IgD-negative memory B cell (primary cell): ENCODE results near the gene TMEM164. TPM values are rescaled to one million over a fixed set of nuclear protein-coding genes. Genes with fewer than 3 reads are reported as not detected.

Experiments
- H3K27ac Mint-ChIP-seq, 3 donors: one replicate each; pipeline ENCODE4 v1.8.0; 2020 to 2022; ENCODE audit warnings: mild to moderate bottlenecking in 3 of 3, mixed read lengths in 3 of 3, moderate library complexity in 1 of 3
- H3K27me3 Mint-ChIP-seq: one replicate; pipeline ENCODE4 v1.8.0; 2021; ENCODE audit warnings: mixed read lengths
- H3K36me3 Mint-ChIP-seq: one replicate; pipeline ENCODE4 v1.8.0; 2020; ENCODE audit warnings: mild to moderate bottlenecking, mixed read lengths
- H3K4me1 Mint-ChIP-seq, 3 donors: one replicate each; pipeline ENCODE4 v1.8.0; 2020 to 2022; ENCODE audit warnings: mixed read lengths in 3 of 3, mild to moderate bottlenecking in 1 of 3
- H3K4me3 Mint-ChIP-seq, 4 donors: one replicate each; pipeline ENCODE4 v1.8.0; 2020 to 2022; ENCODE audit warnings: mild to moderate bottlenecking in 4 of 4, mixed read lengths in 4 of 4, moderate library complexity in 3 of 4
- H3K9me3 Mint-ChIP-seq, 3 donors: one replicate each; pipeline ENCODE4 v1.8.0; 2020 to 2021; ENCODE audit warnings: mixed read lengths in 3 of 3, mild to moderate bottlenecking in 1 of 3
- polyA plus RNA-seq: library from polyadenylated mRNA; unstranded; fragments of 300-500 nt; fragmentation: Illumina TruSeq; gene quantifications from one replicate; pipeline ENCODE4 v1.2.3, GENCODE V29; 2021

The TMEM164 gene
- polyA plus RNA-seq, 1 donor from 2014 or later, result 1.4 TPM

GRCh38 chrX:110182362-110182761, 179.4 kb downstream of the TMEM164 start:
- Mint-ChIP-seq H3K36me3 (no peaks in the 10 kb centered on the region), H3K27me3 (no peaks in the 10 kb centered on the region), H3K9me3 (peaks cover 0 to 7% (median 2%) of the 10 kb centered on the region in 3 donors), H3K4me3 (no peak overlapping the region), H3K27ac (no peak overlapping the region), H3K4me1 (no peaks in the 10 kb centered on the region)

- Mint-ChIP-seq H3K4me3 (no peak overlapping the region), H3K27ac (no peak overlapping the region), H3K4me1 (no peaks in the 10 kb centered on the region), H3K27me3 (no peaks in the 10 kb centered on the region), H3K36me3 (no peaks in the 10 kb centered on the region), H3K9me3 (peaks cover 0 to 7% (median 2%) of the 10 kb centered on the region in 3 donors)
Measured at GRCh38 chrX:110182865-110183264, 180.0 kb downstream of the TMEM164 start.

GRCh38 chrX:110183314-110183713, 180.4 kb downstream of the TMEM164 start:
- Mint-ChIP-seq H3K4me3 (no peak overlapping the region), H3K9me3 (peaks cover 0 to 7% (median 2%) of the 10 kb centered on the region in 3 donors), H3K27ac (no peak overlapping the region), H3K27me3 (no peaks in the 10 kb centered on the region), H3K36me3 (no peaks in the 10 kb centered on the region), H3K4me1 (peaks cover 0 to 3% (median 0%) of the 10 kb centered on the region in 3 donors)

- peak overlapping the region in 1 of 3 donors; percentile 25 for H3K27ac Mint-ChIP-seq
- no peaks in the 10 kb centered on the region for H3K27me3 Mint-ChIP-seq
- no peaks in the 10 kb centered on the region for H3K36me3 Mint-ChIP-seq
- no peak overlapping the region for H3K4me3 Mint-ChIP-seq
- peaks cover 0 to 7% (median 2%) of the 10 kb centered on the region in 3 donors for H3K9me3 Mint-ChIP-seq
- peaks cover 0 to 8% (median 3%) of the 10 kb centered on the region in 3 donors for H3K4me1 Mint-ChIP-seq
Measured at GRCh38 chrX:110188701-110189558, 186.0 kb downstream of the TMEM164 start.

- peaks cover 1% of the 10 kb centered on the region for H3K36me3 Mint-ChIP-seq
- no peaks in the 10 kb centered on the region for H3K9me3 Mint-ChIP-seq
- H3K4me3 Mint-ChIP-seq, result no peak overlapping the region
- no peaks in the 10 kb centered on the region for H3K27me3 Mint-ChIP-seq
- peaks cover 0 to 8% (median 3%) of the 10 kb centered on the region in 3 donors for H3K4me1 Mint-ChIP-seq
- no peak overlapping the region for H3K27ac Mint-ChIP-seq
Measured at GRCh38 chrX:110192516-110192915, 189.6 kb downstream of the TMEM164 start.

GRCh38 chrX:110194977-110195376, 192.1 kb downstream of the TMEM164 start:
- Mint-ChIP-seq H3K27me3 (no peaks in the 10 kb centered on the region), H3K9me3 (no peaks in the 10 kb centered on the region), H3K4me1 (no peaks in the 10 kb centered on the region), H3K4me3 (no peak overlapping the region), H3K36me3 (peaks cover 1% of the 10 kb centered on the region), H3K27ac (no peak overlapping the region)

GRCh38 chrX:110201799-110202198, 198.9 kb downstream of the TMEM164 start:
- H3K27me3 Mint-ChIP-seq, result no peaks in the 10 kb centered on the region
- H3K4me1 Mint-ChIP-seq, result peaks cover 0 to 2% (median 0%) of the 10 kb centered on the region in 3 donors
- H3K4me3 Mint-ChIP-seq, result no peak overlapping the region
- H3K27ac Mint-ChIP-seq, result no peak overlapping the region
- H3K36me3 Mint-ChIP-seq, result peaks cover 2% of the 10 kb centered on the region
- no peaks in the 10 kb centered on the region for H3K9me3 Mint-ChIP-seq

GRCh38 chrX:110204986-110205385, 202.1 kb downstream of the TMEM164 start:
- Mint-ChIP-seq H3K4me1 (peaks cover 0 to 2% (median 0%) of the 10 kb centered on the region in 3 donors), H3K4me3 (no peak overlapping the region), H3K36me3 (peaks cover 2% of the 10 kb centered on the region), H3K27ac (no peak overlapping the region), H3K9me3 (no peaks in the 10 kb centered on the region), H3K27me3 (no peaks in the 10 kb centered on the region)

- Mint-ChIP-seq H3K27me3 (no peaks in the 10 kb centered on the region), H3K4me1 (peaks cover 0 to 4% (median 0%) of the 10 kb centered on the region in 3 donors), H3K36me3 (peaks cover 4% of the 10 kb centered on the region), H3K27ac (no peak overlapping the region), H3K9me3 (no peaks in the 10 kb centered on the region), H3K4me3 (no peak overlapping the region)
Measured at GRCh38 chrX:110208092-110208491, 205.2 kb downstream of the TMEM164 start.

- Mint-ChIP-seq H3K4me1 (peaks cover 0 to 2% (median 0%) of the 10 kb centered on the region in 3 donors), H3K27me3 (no peaks in the 10 kb centered on the region), H3K4me3 (no peak overlapping the region), H3K9me3 (no peaks in the 10 kb centered on the region), H3K36me3 (peaks cover 5% of the 10 kb centered on the region), H3K27ac (no peak overlapping the region)
Measured at GRCh38 chrX:110210417-110211139, 207.7 kb downstream of the TMEM164 start.

GRCh38 chrX:110211340-110211739, 208.4 kb downstream of the TMEM164 start:
- H3K36me3 Mint-ChIP-seq, result peaks cover 5% of the 10 kb centered on the region
- H3K4me1 Mint-ChIP-seq, result peaks cover 0 to 2% (median 0%) of the 10 kb centered on the region in 3 donors
- no peaks in the 10 kb centered on the region for H3K9me3 Mint-ChIP-seq
- H3K27me3 Mint-ChIP-seq, result no peaks in the 10 kb centered on the region
- H3K4me3 Mint-ChIP-seq, result no peak overlapping the region
- no peak overlapping the region for H3K27ac Mint-ChIP-seq

- Mint-ChIP-seq H3K4me1 (peaks cover 0 to 2% (median 2%) of the 10 kb centered on the region in 3 donors), H3K36me3 (peaks cover 5% of the 10 kb centered on the region), H3K4me3 (no peak overlapping the region), H3K27me3 (no peaks in the 10 kb centered on the region), H3K9me3 (no peaks in the 10 kb centered on the region), H3K27ac (no peak overlapping the region)
Measured at GRCh38 chrX:110212299-110212698, 209.4 kb downstream of the TMEM164 start.

- Mint-ChIP-seq H3K27me3 (no peaks in the 10 kb centered on the region), H3K36me3 (peaks cover 5% of the 10 kb centered on the region), H3K4me1 (peaks cover 0 to 7% (median 6%) of the 10 kb centered on the region in 3 donors), H3K4me3 (no peak overlapping the region), H3K9me3 (no peaks in the 10 kb centered on the region), H3K27ac (no peak overlapping the region)
Measured at GRCh38 chrX:110213183-110213582, 210.3 kb downstream of the TMEM164 start.

- no peak overlapping the region for H3K4me3 Mint-ChIP-seq
Measured at GRCh38 chrX:110214684-110215083, 211.8 kb downstream of the TMEM164 start.

GRCh38 chrX:110215411-110215810, 212.5 kb downstream of the TMEM164 start:
- Mint-ChIP-seq H3K27me3 (no peaks in the 10 kb centered on the region), H3K4me3 (no peak overlapping the region), H3K9me3 (no peaks in the 10 kb centered on the region), H3K27ac (no peak overlapping the region), H3K36me3 (peaks cover 5% of the 10 kb centered on the region), H3K4me1 (peaks cover 0 to 9% (median 6%) of the 10 kb centered on the region in 3 donors)

More at GRCh38 chrX:110214684-110215083, 211.8 kb downstream of the TMEM164 start:
- Mint-ChIP-seq H3K9me3 (no peaks in the 10 kb centered on the region), H3K36me3 (peaks cover 5% of the 10 kb centered on the region), H3K27me3 (no peaks in the 10 kb centered on the region), H3K27ac (no peak overlapping the region), H3K4me1 (peaks cover 0 to 9% (median 6%) of the 10 kb centered on the region in 3 donors)
